Spleen (tissue), 11 donors: ENCODE results near the gene AKAIN1. TPM values are rescaled to one million over a fixed set of nuclear protein-coding genes. Genes with fewer than 3 reads are reported as not detected.

ENCODE experiments used
- DNase-seq: peaks from one replicate; pipeline ENCODE4 v3.0.0-alpha.2; 2020
- H3K27ac ChIP-seq, 8 donors: fragments of 200-600 bp; sonication (generic) in 7 of 8; 1 replicate in 4 of 8; 2 replicates in 4 of 8; pipeline versions ENCODE4 v1.5.0 to v1.8.0; 2016 to 2021; ENCODE audit warnings: inconsistent platforms in 4 of 8, mild to moderate bottlenecking in 4 of 8, moderate library complexity in 1 of 8
- H3K27me3 ChIP-seq, 7 donors: fragments of 200-600 bp; sonication (generic) in 6 of 7; replicated peaks in 1 of 7; 1 replicate in 4 of 7; 2 replicates in 3 of 7; pipeline versions ENCODE4 v1.5.0 to v1.8.0; 2016 to 2021; ENCODE audit warnings: inconsistent platforms in 3 of 7, mild to moderate bottlenecking in 1 of 7
- H3K36me3 ChIP-seq, 6 donors: fragments of 200-600 bp; sonication (generic) in 5 of 6; 1 replicate in 4 of 6; 2 replicates in 2 of 6; pipeline versions ENCODE4 v1.5.0 to v1.8.0; 2016 to 2021; ENCODE audit warnings: inconsistent platforms in 2 of 6
- H3K4me1 ChIP-seq, 6 donors: fragments of 200-600 bp; sonication (generic) in 5 of 6; 1 replicate in 3 of 6; 2 replicates in 3 of 6; pipeline versions ENCODE4 v1.5.0 to v1.8.0; 2016 to 2021; ENCODE audit warnings: inconsistent platforms in 3 of 6
- H3K4me3 ChIP-seq, 8 donors: fragments of 200-600 bp; sonication (generic) in 7 of 8; 1 replicate in 4 of 8; 2 replicates in 4 of 8; pipeline versions ENCODE4 v1.5.0 to v1.8.0; 2016 to 2021; ENCODE audit warnings: inconsistent platforms in 4 of 8, mild to moderate bottlenecking in 4 of 8, moderate library complexity in 2 of 8
- H3K9me3 ChIP-seq, 8 donors: fragments of 200-600 bp; sonication (generic) in 7 of 8; 1 replicate in 4 of 8; 2 replicates in 4 of 8; pipeline versions ENCODE4 v1.5.0 to v1.8.0; 2016 to 2021; ENCODE audit warnings: inconsistent platforms in 4 of 8
- CTCF ChIP-seq, 11 experiments: fragments of 200-600 bp in 7 of 11; fragments of 450-650 bp in 4 of 11; sonication (generic) in 4 of 11; IDR thresholded peaks in 8 of 11; conservative IDR thresholded peaks in 3 of 11; 1 replicate in 7 of 11; 2 replicates in 4 of 11; pipeline versions ENCODE4 v1.4.0 to v1.8.0; 2016 to 2021; ENCODE audit warnings: antibody characterized with exemption in 11 of 11, inconsistent platforms in 4 of 11, mild to moderate bottlenecking in 1 of 11
- POLR2A ChIP-seq, 3 donors: fragments of 450-650 bp; IDR thresholded peaks; one replicate each; pipeline ENCODE4 v1.5.1; 2017; ENCODE audit warnings: antibody characterized with exemption in 3 of 3, mild to moderate bottlenecking in 1 of 3
- POLR2AphosphoS5 ChIP-seq, 3 donors: sonication (generic); formaldehyde crosslinking; IDR thresholded peaks; one replicate each; pipeline ENCODE4 v1.5.1; 2017; ENCODE audit warnings: antibody characterized with exemption in 3 of 3
- WGBS, 5 donors: extraction: QIAGEN DNeasy Blood & Tissue Kit in 3 of 5; methylation state at CpG; one replicate each; pipeline versions ENCODE4 v1.1.5 to v1.1.7; 2013 to 2018; 5-methylcytosine and 5-hydroxymethylcytosine counted together
- intact Hi-C: fragments of 100-400 bp; cut with DNase I; formaldehyde crosslinking; loops from one replicate; pipeline ENCODE4 v1.15.0; 2023; ENCODE audit warnings: low total_unique reads
- polyA plus RNA-seq, 3 donors: library from polyadenylated mRNA; stranded (reverse); fragments of 200-250 nt; gene quantifications; one replicate each; pipeline ENCODE4 v1.2.1, GENCODE V29; 2013
- total RNA-seq, 7 donors: library from RNA; depleted of rRNA in 3 of 7; stranded (reverse); fragments of >200 nt in 3 of 7; fragmentation: NEBNext Ultra II Directional in 4 of 7; extraction: Animal tissue kit (Norgen Biotek cat#: 25700) in 4 of 7; gene quantifications; one replicate each; pipeline versions ENCODE4 v1.1.0 to v1.2.1, GENCODE V29; 2016 to 2021
- donor health status: healthy with polysubstance abuse.
- donor health status: DM: no; HTN: no; CAD: no; lungs with moderate emphysema.
- donor health status: DM: no; HTN: no; CAD: no.
- donor health status: Bipolar disorder and iron deficiency.
- donor health status: healthy.
- donor health status: DM: no; HTN: no; CAD: no.
- donor health status: DM: yes; HTN: yes; CAD: no.

The AKAIN1 gene
- total and polyA plus RNA-seq, 10 donors = not detected

GRCh38 chr18:5095239-5095638 is 101.8 kb downstream of the AKAIN1 start:
- DNase-seq = no peak
- 71 to 87% (median 79%) methylated on average over 3 of the region's 3 CpGs for WGBS, 5 donors
- TF ChIP-seq POLR2A (IDR thresholded peaks at IDR 0.05) (no peak), CTCF (IDR thresholded peaks at IDR 0.05 in 8 of 11, conservative IDR thresholded peaks at IDR 0.05 in 3 of 11) (no peak), POLR2AphosphoS5 (IDR thresholded peaks at IDR 0.05) (no peak)
- H3K36me3 ChIP-seq = no peaks in the 10 kb centered on the region
- H3K27ac ChIP-seq = no peak overlapping the region
- H3K27me3 ChIP-seq = no peaks in the 10 kb centered on the region
- intact Hi-C loops = no loop called here
- no peak overlapping the region for H3K4me3 ChIP-seq
- no peaks in the 10 kb centered on the region for H3K4me1 ChIP-seq
- peaks cover 0 to 29% (median 17%) of the 10 kb centered on the region in 8 donors for H3K9me3 ChIP-seq

DNA sequence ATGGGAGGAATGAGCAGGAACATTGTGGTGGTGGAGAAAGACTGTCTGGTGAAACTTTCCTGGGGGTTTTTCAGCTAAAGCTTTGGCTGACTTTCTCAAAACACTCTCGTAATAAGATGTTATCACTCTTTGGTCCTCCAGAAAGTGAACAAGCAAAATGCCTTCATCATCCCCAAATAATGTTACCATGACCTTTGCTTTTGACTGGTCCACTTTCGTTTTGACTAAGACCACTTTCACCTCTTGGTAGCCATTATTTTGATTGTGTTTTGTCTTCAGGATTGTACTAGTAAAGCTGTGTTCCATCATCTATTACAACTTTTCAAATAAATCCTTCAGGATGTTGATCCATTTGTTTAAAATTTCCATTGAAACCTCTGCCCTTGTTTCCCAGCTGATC is 103.2 kb downstream of the AKAIN1 start:
- no peaks in the 10 kb centered on the region for H3K4me1 ChIP-seq
- H3K9me3 ChIP-seq = peaks cover 0 to 35% (median 24%) of the 10 kb centered on the region in 8 donors
- no peak for DNase-seq
- no peak overlapping the region for H3K4me3 ChIP-seq
- intact Hi-C loops = no loop called here
- no peaks in the 10 kb centered on the region for H3K27me3 ChIP-seq
- no peaks in the 10 kb centered on the region for H3K36me3 ChIP-seq
- TF ChIP-seq CTCF (IDR thresholded peaks at IDR 0.05 in 8 of 11, conservative IDR thresholded peaks at IDR 0.05 in 3 of 11) (no peak), POLR2AphosphoS5 (IDR thresholded peaks at IDR 0.05) (no peak), POLR2A (IDR thresholded peaks at IDR 0.05) (no peak)
- 53 to 64% (median 60%) methylated on average over 2 of the region's 2 CpGs for WGBS, 5 donors
- no peak overlapping the region for H3K27ac ChIP-seq

Other genes with a start within 250 kb of the AKAIN1 start
- gene ZBTB14, start 98.5 kb upstream of the AKAIN1 start, total RNA-seq = 10 to 100 TPM; 18.5 to 26.7 (median 22.7) TPM
- gene ZBTB14, start 98.5 kb upstream of the AKAIN1 start, polyA plus RNA-seq = 10 to 100 TPM; 12.9 to 14.3 (median 13.5) TPM